OCI-LY3 (cell line): Measurements from ENCODE around the gene MZB1.

ENCODE experiments used
- H2AFZ ChIP-seq: fragments of 200-600, 300-600 bp; shearing (Covaris generic); 2 replicates; pipeline ENCODE4 v1.6.0; 2014; ENCODE audit warnings: antibody characterized with exemption, low read depth, low read length
- H3K27ac ChIP-seq: fragments of 200-600, 300-600 bp; sonication (generic); 2 replicates; pipeline ENCODE4 v1.5.1; 2014; ENCODE audit warnings: mild to moderate bottlenecking, low read length, moderate library complexity, mixed read lengths
- H3K27me3 ChIP-seq: fragments of 200-600, 300-600 bp; sonication (generic); 2 replicates; pipeline ENCODE4 v1.6.1; 2014; ENCODE audit warnings: low read depth, low read length, mixed read lengths
- H3K36me3 ChIP-seq: fragments of 200-600, 300-600 bp; sonication (generic); replicated peaks from 2 replicates; pipeline ENCODE3; 2014; ENCODE audit warnings: low read depth, low read length, mixed read lengths
- H3K4me1 ChIP-seq: fragments of 300-600, 200-600 bp; sonication (generic); 2 replicates; pipeline ENCODE4 v1.6.1; 2014; ENCODE audit warnings: low read length, mixed read lengths
- H3K4me2 ChIP-seq: fragments of 200-600, 300-600 bp; sonication (generic); 2 replicates; pipeline ENCODE4 v1.6.1; 2014; ENCODE audit warnings: low read length, mixed read lengths
- H3K4me3 ChIP-seq: fragments of 300-600, 200-600 bp; sonication (generic); 2 replicates; pipeline ENCODE4 v1.5.1; 2014; ENCODE audit warnings: antibody characterized with exemption, mild to moderate bottlenecking, low read length, moderate library complexity
- H3K79me2 ChIP-seq: fragments of 300-600, 200-600 bp; shearing (Covaris generic); 2 replicates; pipeline ENCODE4 v1.6.1; 2014; ENCODE audit warnings: mild to moderate bottlenecking, low read length, mixed read lengths
- H3K9ac ChIP-seq: fragments of 300-600, 200-600 bp; shearing (Covaris generic); 2 replicates; pipeline ENCODE4 v1.6.0; 2014; ENCODE audit warnings: mild to moderate bottlenecking, low read length, moderate library complexity
- H3K9me3 ChIP-seq: fragments of 200-600, 300-600 bp; shearing (Covaris generic); 2 replicates; pipeline ENCODE4 v1.6.1; 2014; ENCODE audit warnings: low read length, mixed read lengths; ENCODE audit not compliant: insufficient read depth
- H4K20me1 ChIP-seq: fragments of 200-600, 300-600 bp; sonication (generic); 2 replicates; pipeline ENCODE4 v1.6.1; 2016; ENCODE audit warnings: low read length, mixed read lengths; ENCODE audit not compliant: insufficient read depth
- CTCF ChIP-seq: fragments of 200-600, 300-600 bp; sonication (generic); IDR thresholded peaks from 2 replicates; pipeline ENCODE4 v1.5.1; 2014; ENCODE audit warnings: antibody characterized with exemption, low read length, low read depth
- EZH2phosphoT487 ChIP-seq: fragments of 200-600 bp; shearing (Covaris generic); IDR thresholded peaks from 2 replicates; pipeline ENCODE4 v1.6.1; 2018; ENCODE audit warnings: antibody characterized with exemption, mixed run types, low read depth

MZB1 gene

GRCh38 chr5:139384591-139385051 is 5.1 kb downstream of the MZB1 start:
- peak overlapping the region; percentile 60; the same call in 1 of the 2 replicates for H2AFZ ChIP-seq
- no peaks in the 10 kb centered on the region for H4K20me1 ChIP-seq
- H3K4me3 ChIP-seq: peak overlapping the region; percentile 65
- H3K36me3 ChIP-seq: no peaks in the 10 kb centered on the region
- no peaks in the 10 kb centered on the region for H3K79me2 ChIP-seq
- peak overlapping the region; percentile 38; the same call in 1 of the 2 replicates for H3K9ac ChIP-seq
- no peak for TF ChIP-seq EZH2phosphoT487
- TF ChIP-seq CTCF: no peak
- H3K9me3 ChIP-seq: no peaks in the 10 kb centered on the region; the same call in 1 of the 2 replicates
- no peaks in the 10 kb centered on the region for H3K27me3 ChIP-seq
- H3K4me1 ChIP-seq: peaks cover 29% of the 10 kb centered on the region
- peak overlapping the region; percentile 81 for H3K4me2 ChIP-seq
- H3K27ac ChIP-seq: no peak overlapping the region

GRCh38 chr5:139383993-139384590 is 5.6 kb downstream of the MZB1 start:
- H2AFZ ChIP-seq: no peak overlapping the region
- H3K27me3 ChIP-seq: no peaks in the 10 kb centered on the region
- no peaks in the 10 kb centered on the region for H4K20me1 ChIP-seq
- no peak overlapping the region for H3K27ac ChIP-seq
- H3K4me2 ChIP-seq: peak overlapping the region; percentile 81
- no peak overlapping the region for H3K4me3 ChIP-seq
- no peaks in the 10 kb centered on the region for H3K36me3 ChIP-seq
- no peaks in the 10 kb centered on the region for H3K9me3 ChIP-seq
- H3K4me1 ChIP-seq: peaks cover 24% of the 10 kb centered on the region
- no peaks in the 10 kb centered on the region for H3K79me2 ChIP-seq
- peak overlapping the region; percentile 38; the same call in 1 of the 2 replicates for H3K9ac ChIP-seq
- TF ChIP-seq EZH2phosphoT487: no peak
- no peak for TF ChIP-seq CTCF

- H3K79me2 ChIP-seq: no peaks in the 10 kb centered on the region
- H3K4me1 ChIP-seq: peaks cover 19% of the 10 kb centered on the region
- no peak within 1 kb of the TSS for H2AFZ ChIP-seq
- H3K27me3 ChIP-seq: no peaks in the 10 kb centered on the region
- no peaks in the 10 kb centered on the region for H3K36me3 ChIP-seq
- H4K20me1 ChIP-seq: no peaks in the 10 kb centered on the region
- no peak within 1 kb of the TSS for H3K9ac ChIP-seq
- TF ChIP-seq CTCF (no peak), EZH2phosphoT487 (no peak)
- H3K9me3 ChIP-seq: no peaks in the 10 kb centered on the region
- no peak within 1 kb of the TSS for H3K27ac ChIP-seq
- no peak within 1 kb of the TSS for H3K4me2 ChIP-seq
- no peak within 1 kb of the TSS for H3K4me3 ChIP-seq
Observed at GRCh38 chr5:139383275-139383992, 6.3 kb downstream of the MZB1 start, which contains the start of gene SLC23A1. Gene SLC23A1, minus strand, starts transcription at chr5:139383297. Its CDS starts 44 bp downstream, at chr5:139383253.

GRCh38 chr5:139382807-139383206 is 6.9 kb downstream of the MZB1 start:
- H3K4me2 ChIP-seq: no peak overlapping the region
- H3K9ac ChIP-seq: no peak overlapping the region
- no peaks in the 10 kb centered on the region for H3K27me3 ChIP-seq
- H3K4me3 ChIP-seq: no peak overlapping the region
- H3K9me3 ChIP-seq: no peaks in the 10 kb centered on the region
- TF ChIP-seq CTCF (no peak), EZH2phosphoT487 (no peak)
- no peak overlapping the region for H3K27ac ChIP-seq
- no peaks in the 10 kb centered on the region for H3K36me3 ChIP-seq
- H4K20me1 ChIP-seq: no peaks in the 10 kb centered on the region
- no peaks in the 10 kb centered on the region for H3K79me2 ChIP-seq
- H3K4me1 ChIP-seq: peaks cover 15% of the 10 kb centered on the region
- no peak overlapping the region for H2AFZ ChIP-seq
